GM19324 (cell line): ENCODE measurements around the gene MCL1.

ENCODE experiments used
- ATAC-seq: cut with Tn5 transposase; IDR thresholded peaks from one replicate; pipeline ENCODE4 v1.9.1; 2021; ENCODE audit warnings: mild to moderate bottlenecking, moderate library complexity; ENCODE audit not compliant: unreplicated experiment, low FRiP score

Gene MCL1

DNA sequence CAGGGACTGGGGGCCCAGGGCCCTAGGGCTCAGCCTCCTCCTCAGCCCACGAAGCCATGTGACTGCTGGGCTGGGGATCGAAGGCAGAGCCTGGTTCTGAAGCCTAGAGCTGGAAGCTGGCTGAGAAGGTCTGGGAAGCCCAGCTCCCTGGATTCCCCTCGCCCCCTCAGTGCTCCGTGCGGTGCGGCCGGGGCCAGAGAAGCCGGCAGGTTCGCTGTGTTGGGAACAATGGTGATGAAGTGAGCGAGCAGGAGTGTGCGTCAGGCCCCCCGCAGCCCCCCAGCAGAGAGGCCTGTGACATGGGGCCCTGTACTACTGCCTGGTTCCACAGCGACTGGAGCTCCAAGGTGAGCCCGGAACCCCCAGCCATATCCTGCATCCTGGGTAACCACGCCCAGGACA lies 21.1 kb downstream of the MCL1 start:
- ATAC-seq = no peak

DNA sequence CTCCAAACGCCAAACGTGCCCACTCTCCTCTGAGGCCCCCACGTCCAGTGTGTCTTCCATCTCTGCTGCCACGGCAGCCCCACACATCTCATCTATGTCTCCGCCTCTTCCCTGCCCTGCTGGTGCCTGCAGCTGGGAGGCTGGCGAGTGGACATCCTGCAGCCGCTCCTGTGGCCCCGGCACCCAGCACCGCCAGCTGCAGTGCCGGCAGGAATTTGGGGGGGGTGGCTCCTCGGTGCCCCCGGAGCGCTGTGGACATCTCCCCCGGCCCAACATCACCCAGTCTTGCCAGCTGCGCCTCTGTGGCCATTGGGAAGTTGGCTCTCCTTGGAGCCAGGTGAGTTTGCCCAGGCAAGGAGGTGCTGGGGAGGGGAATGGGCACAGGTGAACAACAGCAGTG lies 21.6 kb downstream of the MCL1 start:
- no peak for ATAC-seq

DNA sequence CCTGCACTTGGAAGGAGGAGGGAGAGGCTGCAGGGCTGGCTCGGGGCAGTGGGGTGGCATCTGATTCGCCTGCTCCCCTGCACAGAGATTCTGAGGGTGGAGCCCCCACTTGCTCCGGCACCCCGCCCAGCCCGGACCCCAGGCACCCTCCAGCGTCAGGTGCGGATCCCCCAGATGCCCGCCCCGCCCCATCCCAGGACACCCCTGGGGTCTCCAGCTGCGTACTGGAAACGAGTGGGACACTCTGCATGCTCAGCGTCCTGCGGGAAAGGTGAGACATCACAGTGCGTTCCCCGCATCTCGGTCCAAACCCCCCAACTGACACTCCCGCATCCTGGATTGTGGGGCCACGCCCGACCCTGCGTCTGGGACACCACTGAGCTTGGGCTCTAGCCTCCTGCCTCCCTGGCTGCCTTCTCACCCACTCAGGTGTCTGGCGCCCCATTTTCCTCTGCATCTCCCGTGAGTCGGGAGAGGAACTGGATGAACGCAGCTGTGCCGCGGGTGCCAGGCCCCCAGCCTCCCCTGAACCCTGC lies 22.3 kb downstream of the MCL1 start:
- no peak for ATAC-seq

DNA sequence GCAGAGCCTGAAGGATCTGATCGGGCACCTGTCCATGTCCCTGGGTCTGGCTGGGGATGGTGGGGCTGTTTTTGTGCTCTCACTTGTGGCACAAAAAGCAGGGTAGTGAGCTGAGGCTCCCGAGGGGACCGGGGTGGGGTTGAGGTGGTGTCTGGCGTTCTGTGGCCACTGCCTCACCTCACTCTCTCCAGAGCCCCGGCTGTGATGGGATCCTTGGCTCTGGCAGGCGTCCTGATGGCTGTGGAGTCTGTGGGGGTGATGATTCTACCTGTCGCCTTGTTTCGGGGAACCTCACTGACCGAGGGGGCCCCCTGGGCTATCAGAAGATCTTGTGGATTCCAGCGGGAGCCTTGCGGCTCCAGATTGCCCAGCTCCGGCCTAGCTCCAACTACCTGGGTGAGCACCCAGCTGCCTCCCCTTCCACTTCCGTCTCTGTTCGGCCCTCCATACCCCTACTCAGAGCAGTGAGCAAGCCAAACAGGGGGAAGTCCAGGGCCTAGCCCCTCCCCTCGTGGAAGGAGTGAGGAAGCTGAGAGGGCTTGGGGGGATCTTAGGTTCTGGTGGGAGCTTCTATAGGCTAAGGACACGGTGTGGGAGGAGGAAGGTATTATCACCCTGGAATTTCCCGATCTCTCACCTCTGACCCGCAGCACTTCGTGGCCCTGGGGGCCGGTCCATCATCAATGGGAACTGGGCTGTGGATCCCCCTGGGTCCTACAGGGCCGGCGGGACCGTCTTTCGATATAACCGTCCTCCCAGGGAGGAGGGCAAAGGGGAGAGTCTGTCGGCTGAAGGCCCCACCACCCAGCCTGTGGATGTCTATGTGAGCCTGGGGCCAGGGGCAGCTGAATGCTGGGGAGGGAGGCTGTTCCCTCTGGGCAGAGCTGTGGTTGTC lies 23.2 kb downstream of the MCL1 start:
- ATAC-seq = no peak

- no peak for ATAC-seq
Observed at GRCh38 chr1:150555198-150555970, 24.0 kb downstream of the MCL1 start.

DNA sequence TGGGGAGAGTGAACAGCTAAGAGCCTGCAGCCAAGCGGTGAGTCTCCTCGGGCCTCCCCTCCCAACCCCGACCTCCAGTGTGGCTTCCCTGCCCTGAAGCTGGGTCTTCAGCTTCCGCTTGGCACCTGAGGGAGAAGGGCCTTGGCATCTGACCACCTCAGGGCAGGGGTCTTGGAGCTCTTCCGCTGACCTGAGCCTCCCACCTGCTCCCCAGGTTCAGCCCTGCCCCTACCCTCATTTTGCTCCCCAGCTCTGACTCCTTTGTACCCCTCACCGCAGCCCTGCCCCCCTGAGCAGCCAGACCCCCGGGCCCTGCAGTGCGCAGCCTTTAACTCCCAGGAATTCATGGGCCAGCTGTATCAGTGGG lies 25.3 kb downstream of the MCL1 start:
- no peak for ATAC-seq

DNA sequence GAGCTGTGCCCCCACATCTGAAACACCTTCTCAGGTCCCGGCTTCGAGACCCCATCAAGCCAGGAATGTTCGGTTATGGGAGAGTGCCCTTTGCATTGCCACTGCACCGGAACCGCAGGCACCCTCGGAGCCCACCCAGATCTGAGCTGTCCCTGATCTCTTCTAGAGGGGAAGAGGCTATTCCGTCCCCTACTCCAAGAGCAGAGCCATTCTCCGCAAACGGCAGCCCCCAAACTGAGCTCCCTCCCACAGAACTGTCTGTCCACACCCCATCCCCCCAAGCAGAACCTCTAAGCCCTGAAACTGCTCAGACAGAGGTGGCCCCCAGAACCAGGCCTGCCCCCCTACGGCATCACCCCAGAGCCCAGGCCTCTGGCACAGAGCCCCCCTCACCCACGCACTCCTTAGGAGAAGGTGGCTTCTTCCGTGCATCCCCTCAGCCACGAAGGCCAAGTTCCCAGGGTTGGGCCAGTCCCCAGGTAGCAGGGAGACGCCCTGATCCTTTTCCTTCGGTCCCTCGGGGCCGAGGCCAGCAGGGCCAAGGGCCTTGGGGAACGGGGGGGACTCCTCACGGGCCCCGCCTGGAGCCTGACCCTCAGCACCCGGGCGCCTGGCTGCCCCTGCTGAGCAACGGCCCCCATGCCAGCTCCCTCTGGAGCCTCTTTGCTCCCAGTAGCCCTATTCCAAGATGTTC lies 25.9 kb downstream of the MCL1 start:
- no peak for ATAC-seq

GRCh38 chr1:150552911-150553289 lies 26.5 kb downstream of the MCL1 start:
- ATAC-seq = no peak

- ATAC-seq = no peak
Observed at GRCh38 chr1:150552128-150552910, 27.1 kb downstream of the MCL1 start.

GRCh38 chr1:150551784-150552127 lies 27.7 kb downstream of the MCL1 start:
- ATAC-seq = no peak

DNA sequence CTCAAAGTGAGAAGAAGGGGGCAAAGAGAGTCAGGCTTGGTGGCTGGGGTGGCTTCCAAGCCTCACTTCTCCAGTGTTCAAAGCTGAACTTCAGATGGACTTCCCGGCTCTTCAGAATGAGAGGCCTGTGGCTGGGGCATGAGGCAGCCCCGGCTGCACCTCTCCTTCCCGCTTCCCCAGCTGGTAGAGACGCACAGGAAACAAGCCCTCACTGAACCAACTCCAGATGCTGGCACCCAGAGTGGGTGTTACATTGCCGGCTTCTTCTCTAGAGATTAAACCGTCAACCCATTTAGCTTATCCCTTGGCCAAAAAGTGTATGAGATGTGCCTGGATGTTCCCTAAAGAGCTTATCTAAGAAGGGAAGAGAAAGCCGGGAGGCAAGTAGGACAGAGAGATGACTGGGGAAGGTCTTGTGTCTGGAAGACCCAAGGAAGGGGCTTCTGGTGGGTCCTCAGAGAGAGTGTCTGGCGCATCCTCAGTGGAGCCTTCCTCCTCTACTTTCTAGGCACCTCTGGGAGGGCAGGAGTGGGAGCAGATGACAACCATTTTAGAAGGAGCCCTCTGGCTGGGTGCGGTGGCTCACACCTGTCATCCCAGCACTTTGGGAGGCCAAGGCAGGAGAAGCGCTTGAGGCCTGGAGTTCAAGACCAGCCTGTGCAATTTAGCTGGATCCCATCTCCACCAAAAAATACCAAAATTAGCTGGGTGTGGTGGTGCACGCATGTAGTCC lies 28.2 kb downstream of the MCL1 start:
- ATAC-seq = no peak

DNA sequence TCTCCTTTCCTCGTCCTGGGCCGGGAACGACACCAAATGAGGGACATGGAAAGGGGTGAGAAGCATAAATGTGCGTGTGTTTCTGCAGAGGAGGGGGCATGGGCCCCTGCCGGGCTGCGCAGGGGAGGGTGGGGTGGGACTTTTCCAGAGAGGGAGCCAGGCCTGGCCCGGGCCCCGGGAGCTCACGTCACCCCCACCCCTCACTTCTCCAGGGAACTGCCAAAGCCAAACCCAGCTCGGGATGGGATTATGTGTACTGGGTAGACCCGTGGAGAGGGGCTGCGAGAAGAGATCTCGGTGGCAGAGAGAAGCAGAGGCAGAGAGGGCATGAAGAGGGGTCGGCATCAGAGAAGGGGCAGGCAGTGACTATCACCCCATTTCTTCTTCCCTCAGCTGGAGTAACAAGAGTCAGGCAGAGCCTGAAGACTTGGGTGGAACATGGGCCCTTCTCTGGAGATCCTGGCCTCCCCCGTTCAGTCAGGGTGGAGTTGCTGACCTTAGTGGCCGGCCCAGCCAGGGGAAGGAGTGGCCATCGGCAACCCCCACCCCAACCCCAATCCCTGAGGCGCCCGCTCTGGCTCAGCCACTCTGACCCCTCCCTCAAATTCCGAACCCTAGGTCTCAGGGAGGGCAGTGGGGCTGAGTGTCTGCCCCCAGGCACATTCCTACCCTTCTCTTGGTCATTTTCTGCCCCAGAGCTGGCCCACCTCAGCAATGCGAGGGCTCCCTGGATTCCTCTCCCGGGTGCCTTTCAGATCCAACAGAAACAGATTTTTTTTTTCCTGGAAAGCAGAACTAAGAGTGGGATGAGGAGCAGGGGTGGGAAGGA lies 29.0 kb downstream of the MCL1 start:
- no peak for ATAC-seq

- no peak for ATAC-seq
Observed at GRCh38 chr1:150549496-150550221, 29.8 kb downstream of the MCL1 start.

DNA sequence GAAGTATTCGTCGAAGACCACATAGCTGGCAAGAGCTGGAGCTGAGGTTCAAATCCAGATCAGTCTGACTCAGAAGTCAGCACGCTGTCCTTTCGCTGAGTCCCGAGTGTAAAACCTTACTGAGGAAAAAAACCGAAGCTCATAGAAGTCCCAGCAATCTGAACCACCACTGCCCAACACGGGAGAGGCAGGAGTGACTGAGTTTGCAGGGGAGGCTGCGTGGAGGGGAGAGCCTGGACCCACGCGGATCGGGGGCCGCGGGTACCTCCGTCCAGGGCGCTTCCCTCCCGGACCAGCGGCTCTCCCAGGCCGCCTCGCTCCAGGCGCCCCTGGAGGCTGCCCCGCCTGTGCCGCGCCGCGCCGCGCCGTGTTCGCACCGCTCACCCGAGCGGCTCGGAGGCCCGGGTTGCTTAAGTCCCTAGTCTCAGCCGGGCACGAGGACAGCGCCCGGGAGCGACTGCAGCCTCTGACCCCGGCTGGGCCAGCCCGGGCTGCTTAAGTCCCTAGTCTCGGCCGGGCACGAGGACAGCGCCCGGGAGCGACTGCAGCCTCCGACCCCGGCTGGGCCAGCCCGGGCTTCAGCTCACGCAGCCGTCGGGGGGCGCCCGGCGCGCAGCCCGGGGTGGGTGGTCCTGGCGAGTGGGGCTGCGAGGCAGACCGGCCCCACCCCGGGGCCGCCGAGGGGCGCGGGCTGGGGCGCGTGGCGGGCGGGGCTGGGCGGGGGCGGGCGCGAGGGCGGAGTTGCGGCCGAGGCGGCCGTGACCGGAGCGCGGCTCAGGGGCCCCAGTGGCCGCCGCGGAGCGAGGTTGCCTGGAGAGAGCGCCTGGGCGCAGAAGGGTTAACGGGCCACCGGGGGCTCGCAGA lies 30.5 kb downstream of the MCL1 start, which contains the start of gene ADAMTSL4:
Gene ADAMTSL4, plus strand, starts transcription at position 777 of the 864 bp plus-strand sequence. CDS start 2,881 bp downstream, outside the sequence.
- ATAC-seq = no peak

GRCh38 chr1:150548324-150548631 lies 31.1 kb downstream of the MCL1 start:
- ATAC-seq = no peak

- no peak for ATAC-seq
Observed at GRCh38 chr1:150546294-150546937, 33.0 kb downstream of the MCL1 start.
